Measurements from ENCODE around the gene TTI1.

The TTI1 gene

DNA sequence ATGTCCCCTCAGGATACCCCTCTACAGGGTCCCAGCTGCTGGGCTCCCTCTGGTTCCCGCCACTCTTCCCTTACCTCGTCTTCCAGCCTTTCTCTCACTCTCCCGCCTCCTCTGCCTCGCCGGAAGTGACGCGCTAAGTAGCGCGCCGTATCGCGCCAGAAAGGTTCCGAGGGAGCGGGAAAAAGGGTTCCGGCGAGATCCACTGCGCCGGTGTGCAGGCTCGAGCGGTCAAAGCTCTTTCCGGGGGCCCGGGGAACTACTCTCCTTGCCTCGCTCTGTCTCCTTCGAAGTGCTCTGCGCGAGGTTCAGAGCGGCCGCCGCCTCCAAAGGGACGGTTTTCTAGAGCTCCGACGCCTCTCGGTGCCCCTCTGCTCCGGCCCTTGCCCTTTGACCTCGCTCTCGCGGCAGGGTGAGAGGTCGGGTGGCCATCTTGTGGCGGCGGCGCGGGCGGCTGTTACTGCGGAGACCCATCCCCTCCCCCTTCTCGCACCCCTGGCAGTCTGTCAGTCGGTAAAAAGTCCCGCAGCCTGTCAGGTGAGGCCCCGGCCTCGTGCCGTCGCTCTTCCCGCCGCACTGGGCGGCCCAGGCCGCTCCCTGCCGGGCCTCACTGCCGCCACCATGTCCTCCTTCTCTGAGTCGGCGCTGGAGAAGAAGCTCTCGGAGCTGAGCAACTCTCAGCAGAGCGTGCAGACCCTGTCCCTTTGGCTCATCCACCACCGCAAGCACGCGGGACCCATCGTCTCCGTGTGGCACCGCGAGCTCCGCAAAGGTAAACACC, at the start of gene TTI1, which contains the start of gene RPRD1B:
TTI1 (minus strand) TSS at position 127 of the 778 bp plus-strand sequence. CDS start 19,640 bp downstream, outside the sequence.
RPRD1B (plus strand) TSS at position 417 of the 778 bp plus-strand sequence; CDS start at position 619, 202 bp downstream.
- Mint-ChIP-seq H3K27me3 (ENCODE audit: low read depth) (no peaks in the 10 kb centered on the region), H3K9me3 (no peaks in the 10 kb centered on the region), H3K27ac (peak within 1 kb of the TSS; percentile 98), H3K4me1 (ENCODE audit: low read depth) (peaks cover 50% of the 10 kb centered on the region), H3K36me3 (ENCODE audit: low read depth) (peaks cover 19% of the 10 kb centered on the region), H3K4me3 (peak within 1 kb of the TSS; percentile 97)

DNA sequence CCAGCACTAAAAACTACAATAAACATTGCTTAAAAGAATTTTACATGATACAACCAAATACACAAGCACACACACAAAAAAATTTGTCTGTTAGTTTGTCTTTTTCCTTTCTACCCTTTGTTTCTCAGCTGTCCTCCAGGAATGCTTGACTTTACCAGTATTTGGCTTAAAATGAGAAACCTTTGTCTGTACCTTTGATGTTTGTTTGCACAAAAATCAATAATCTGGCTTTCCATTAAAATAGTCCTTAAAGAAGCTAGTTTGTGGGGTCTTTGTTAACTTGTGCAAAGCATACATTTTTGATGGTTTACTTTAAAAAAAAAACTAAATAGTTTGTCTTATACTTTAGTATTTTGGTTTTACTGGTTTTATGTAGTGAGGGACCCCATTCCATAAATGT, 49.6 kb upstream of the TTI1 start:
- peaks cover 9% of the 10 kb centered on the region for H3K9me3 Mint-ChIP-seq
- H3K27ac Mint-ChIP-seq: no peak overlapping the region
- no peaks in the 10 kb centered on the region for H3K27me3 Mint-ChIP-seq (ENCODE audit: low read depth)

GRCh38 chr20:38081575-38081974, 48.3 kb upstream of the TTI1 start:
- Mint-ChIP-seq H3K9me3 (peaks cover 9% of the 10 kb centered on the region), H3K36me3 (ENCODE audit: low read depth) (peaks cover 46% of the 10 kb centered on the region), H3K4me1 (ENCODE audit: low read depth) (peaks cover 3% of the 10 kb centered on the region), H3K27ac (no peak overlapping the region), H3K4me3 (no peak overlapping the region), H3K27me3 (ENCODE audit: low read depth) (no peaks in the 10 kb centered on the region)

More for the DNA sequence above, 49.6 kb upstream of the TTI1 start:
- peaks cover 47% of the 10 kb centered on the region for H3K36me3 Mint-ChIP-seq (ENCODE audit: low read depth)
- H3K4me1 Mint-ChIP-seq (ENCODE audit: low read depth): no peaks in the 10 kb centered on the region
- no peak overlapping the region for H3K4me3 Mint-ChIP-seq

DNA sequence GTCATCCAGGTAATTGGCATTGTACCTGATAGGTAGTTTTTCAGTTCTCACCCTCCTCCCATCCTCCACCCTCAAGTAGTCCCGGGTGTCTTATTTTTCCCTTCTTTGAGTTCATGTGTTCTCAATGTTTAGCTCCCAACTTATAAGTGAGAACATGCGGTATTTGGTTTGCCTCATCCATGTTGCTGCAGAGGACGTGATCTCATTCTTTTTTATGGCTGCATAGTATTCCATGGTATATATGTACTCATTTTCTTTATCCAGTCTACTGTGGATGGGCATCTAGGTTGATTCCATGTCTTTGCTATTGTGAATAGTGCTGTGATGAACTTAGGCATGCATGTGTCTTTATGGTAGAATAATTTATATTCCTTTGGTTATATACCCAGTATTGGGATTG, 46.1 kb upstream of the TTI1 start:
- H3K36me3 Mint-ChIP-seq (ENCODE audit: low read depth): peaks cover 48% of the 10 kb centered on the region
- no peak overlapping the region for H3K27ac Mint-ChIP-seq
- peaks cover 9% of the 10 kb centered on the region for H3K9me3 Mint-ChIP-seq
- no peak overlapping the region for H3K4me3 Mint-ChIP-seq
- no peaks in the 10 kb centered on the region for H3K27me3 Mint-ChIP-seq (ENCODE audit: low read depth)
- H3K4me1 Mint-ChIP-seq (ENCODE audit: low read depth): peaks cover 3% of the 10 kb centered on the region

- H3K4me1 Mint-ChIP-seq (ENCODE audit: low read depth): peaks cover 6% of the 10 kb centered on the region
- no peak overlapping the region for H3K27ac Mint-ChIP-seq
- no peak overlapping the region for H3K4me3 Mint-ChIP-seq
- peaks cover 9% of the 10 kb centered on the region for H3K9me3 Mint-ChIP-seq
- peaks cover 54% of the 10 kb centered on the region for H3K36me3 Mint-ChIP-seq (ENCODE audit: low read depth)
- no peaks in the 10 kb centered on the region for H3K27me3 Mint-ChIP-seq (ENCODE audit: low read depth)
These were observed 44.8 kb upstream of the TTI1 start for GRCh38 chr20:38078084-38078483.

DNA sequence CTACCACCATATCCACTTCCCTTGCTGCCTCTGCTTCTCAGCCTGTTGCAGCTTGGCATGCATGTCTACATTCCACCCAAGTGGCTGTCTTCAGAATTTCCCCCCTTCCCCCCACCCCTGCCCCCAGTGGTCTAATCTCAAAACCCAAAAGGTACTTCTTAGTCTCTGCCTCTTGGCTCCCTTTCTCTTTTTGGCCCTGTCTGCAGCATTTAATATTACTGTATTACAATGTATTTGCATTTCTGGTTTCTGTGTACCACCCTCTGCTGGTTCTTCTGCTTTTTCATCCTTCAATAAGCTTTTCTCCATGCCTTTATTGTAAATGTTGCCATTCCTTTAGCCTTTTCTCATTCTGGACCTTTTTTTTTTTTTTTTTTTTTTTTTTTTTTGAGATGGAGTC, 43.3 kb upstream of the TTI1 start:
- H3K9me3 Mint-ChIP-seq: peaks cover 9% of the 10 kb centered on the region
- H3K27ac Mint-ChIP-seq: no peak overlapping the region
- peaks cover 6% of the 10 kb centered on the region for H3K4me1 Mint-ChIP-seq (ENCODE audit: low read depth)
- peaks cover 60% of the 10 kb centered on the region for H3K36me3 Mint-ChIP-seq (ENCODE audit: low read depth)
- no peak overlapping the region for H3K4me3 Mint-ChIP-seq
- no peaks in the 10 kb centered on the region for H3K27me3 Mint-ChIP-seq (ENCODE audit: low read depth)

GRCh38 chr20:38075161-38075998, 42.1 kb upstream of the TTI1 start:
- H3K27me3 Mint-ChIP-seq (ENCODE audit: low read depth): no peaks in the 10 kb centered on the region
- no peak overlapping the region for H3K27ac Mint-ChIP-seq
- H3K9me3 Mint-ChIP-seq: peaks cover 9% of the 10 kb centered on the region
- peaks cover 56% of the 10 kb centered on the region for H3K36me3 Mint-ChIP-seq (ENCODE audit: low read depth)
- no peak overlapping the region for H3K4me3 Mint-ChIP-seq
- peaks cover 6% of the 10 kb centered on the region for H3K4me1 Mint-ChIP-seq (ENCODE audit: low read depth)

- Mint-ChIP-seq H3K27me3 (ENCODE audit: low read depth) (no peaks in the 10 kb centered on the region), H3K27ac (no peak overlapping the region), H3K4me3 (no peak overlapping the region), H3K4me1 (ENCODE audit: low read depth) (peaks cover 6% of the 10 kb centered on the region), H3K9me3 (no peaks in the 10 kb centered on the region), H3K36me3 (ENCODE audit: low read depth) (peaks cover 49% of the 10 kb centered on the region)
These were observed 40.2 kb upstream of the TTI1 start for GRCh38 chr20:38073307-38074071.

GRCh38 chr20:38072898-38073297, 39.6 kb upstream of the TTI1 start:
- H3K27ac Mint-ChIP-seq: no peak overlapping the region
- H3K9me3 Mint-ChIP-seq: no peaks in the 10 kb centered on the region
- no peaks in the 10 kb centered on the region for H3K27me3 Mint-ChIP-seq (ENCODE audit: low read depth)
- H3K36me3 Mint-ChIP-seq (ENCODE audit: low read depth): peaks cover 45% of the 10 kb centered on the region
- no peak overlapping the region for H3K4me3 Mint-ChIP-seq
- peaks cover 6% of the 10 kb centered on the region for H3K4me1 Mint-ChIP-seq (ENCODE audit: low read depth)

DNA sequence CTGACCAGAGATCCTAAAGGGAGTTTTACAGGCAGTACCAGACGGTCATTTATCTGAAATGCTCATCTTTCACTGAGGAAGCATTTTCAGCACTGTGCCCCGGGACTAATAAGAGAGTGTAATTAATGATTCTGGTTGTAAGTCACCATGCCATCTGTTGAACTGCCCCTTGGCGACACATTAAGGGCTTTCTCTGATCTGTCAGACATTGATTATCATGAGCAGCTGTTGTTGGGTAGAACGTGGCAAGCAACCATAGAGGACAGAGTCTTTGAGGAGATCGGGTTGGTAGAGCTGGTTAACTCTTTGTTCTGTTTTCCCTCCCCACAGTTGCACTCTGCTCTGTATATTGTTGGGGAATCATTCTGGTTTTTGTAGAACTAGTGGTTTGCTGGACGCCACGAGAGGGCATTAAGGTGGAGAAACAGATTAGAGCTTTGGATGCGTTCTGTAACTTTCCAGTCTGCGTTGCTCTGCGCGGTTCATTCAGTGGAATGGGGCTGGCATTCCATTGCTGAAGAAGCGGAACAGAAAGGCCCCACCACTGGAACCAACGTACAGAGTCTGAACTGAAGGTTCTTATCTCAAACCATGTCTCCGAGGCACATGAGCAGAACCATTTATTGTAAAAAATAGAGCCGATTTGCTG, 34.6 kb upstream of the TTI1 start:
- H3K27me3 Mint-ChIP-seq (ENCODE audit: low read depth): no peaks in the 10 kb centered on the region
- H3K9me3 Mint-ChIP-seq: no peaks in the 10 kb centered on the region
- H3K36me3 Mint-ChIP-seq (ENCODE audit: low read depth): peaks cover 45% of the 10 kb centered on the region
- H3K4me3 Mint-ChIP-seq: no peak overlapping the region
- H3K4me1 Mint-ChIP-seq (ENCODE audit: low read depth): no peaks in the 10 kb centered on the region
- no peak overlapping the region for H3K27ac Mint-ChIP-seq

- Mint-ChIP-seq H3K4me1 (ENCODE audit: low read depth) (no peaks in the 10 kb centered on the region), H3K36me3 (ENCODE audit: low read depth) (peaks cover 39% of the 10 kb centered on the region), H3K9me3 (no peaks in the 10 kb centered on the region), H3K27me3 (ENCODE audit: low read depth) (no peaks in the 10 kb centered on the region), H3K4me3 (no peak overlapping the region), H3K27ac (no peak overlapping the region)
These were observed 33.9 kb upstream of the TTI1 start for GRCh38 chr20:38066969-38067716.

- H3K36me3 Mint-ChIP-seq (ENCODE audit: low read depth): peaks cover 32% of the 10 kb centered on the region
- H3K4me3 Mint-ChIP-seq: no peak overlapping the region
- no peaks in the 10 kb centered on the region for H3K27me3 Mint-ChIP-seq (ENCODE audit: low read depth)
- no peaks in the 10 kb centered on the region for H3K9me3 Mint-ChIP-seq
- H3K4me1 Mint-ChIP-seq (ENCODE audit: low read depth): no peaks in the 10 kb centered on the region
- no peak overlapping the region for H3K27ac Mint-ChIP-seq
These were observed 32.6 kb upstream of the TTI1 start for GRCh38 chr20:38065764-38066375.

DNA sequence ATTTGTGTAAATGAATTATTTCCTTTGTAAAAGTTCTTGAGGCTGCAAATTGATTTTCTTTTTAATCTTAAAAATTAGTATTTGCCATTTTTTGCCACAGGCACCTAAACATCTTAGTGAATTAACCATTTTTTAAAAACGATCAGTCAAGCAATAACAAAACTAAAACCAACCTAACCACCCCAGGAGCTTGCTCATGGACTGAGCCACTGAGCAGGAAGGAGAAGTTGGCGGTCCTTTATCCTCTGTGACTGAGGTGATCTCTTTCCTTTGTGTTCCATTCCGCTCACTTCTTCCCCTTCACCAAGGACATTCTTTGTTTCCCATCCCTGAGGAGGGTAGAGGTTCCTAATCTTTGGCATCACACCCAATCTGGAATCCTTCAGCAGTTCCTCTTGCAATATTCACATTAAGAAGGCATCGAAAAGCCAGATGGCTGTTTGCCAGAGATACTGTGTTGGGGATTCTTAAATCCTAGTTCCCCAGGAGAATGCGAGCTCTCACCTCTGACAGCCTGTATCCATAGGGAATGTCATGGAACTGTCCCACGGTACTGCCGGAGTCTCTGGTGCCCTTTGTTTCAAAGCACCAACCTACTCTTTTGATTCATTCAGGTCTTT, 30.8 kb upstream of the TTI1 start:
- no peaks in the 10 kb centered on the region for H3K9me3 Mint-ChIP-seq
- H3K4me3 Mint-ChIP-seq: no peak overlapping the region
- H3K27ac Mint-ChIP-seq: no peak overlapping the region
- H3K27me3 Mint-ChIP-seq (ENCODE audit: low read depth): no peaks in the 10 kb centered on the region
- H3K4me1 Mint-ChIP-seq (ENCODE audit: low read depth): peaks cover 6% of the 10 kb centered on the region
- H3K36me3 Mint-ChIP-seq (ENCODE audit: low read depth): peaks cover 38% of the 10 kb centered on the region

Measured in T-helper 1 cell treated with Interleukin-12 subunit alpha and Interleukin-12 subunit beta and Interleukin-4 antibody, amounts not matched to agents 30 μg/mL and 1 μg/mL, for 36 hours (primary cell).